ENCODE data around the gene BDNF. TPM values are rescaled to one million over a fixed set of nuclear protein-coding genes. Genes with fewer than 3 reads are reported as not detected.
A peak's percentile ranks its signal among the peaks of the same experiment; 100 is the strongest.

Gene BDNF
- total RNA-seq (not detected in 2 replicates), polyA plus RNA-seq (not detected in 2 replicates), polyA minus RNA-seq (not detected in 2 replicates)
- total RNA-seq (2013): 0.05 TPM

- no peak for ATAC-seq (ENCODE audit: low read depth)
- DNase-seq: peak; percentile 26
- Histone ChIP-seq H3K9ac (ENCODE audit: low read length) (peak within 1 kb of the TSS; percentile 48), H3K36me3 (replicated peaks in 1 of 2; ENCODE audit: control extremely low read depth in 1 of 2, control insufficient read depth in 1 of 2, extremely low read depth in 1 of 2, insufficient read depth in 2 of 2, low read length in 1 of 2) (no peaks in the 10 kb centered on the region), H3K4me1 (ENCODE audit: control insufficient read depth in 2 of 2, insufficient read depth in 2 of 2, low read length in 2 of 2) (peaks cover 30% of the 10 kb centered on the region in 2 donors), H4K20me1 (ENCODE audit: control insufficient read depth, insufficient read depth, low read length, poor library complexity, severe bottlenecking) (no peaks in the 10 kb centered on the region), H3K4me3 (ENCODE audit: control extremely low read depth in 1 of 5, extremely low read depth in 1 of 5, insufficient read depth in 1 of 5, low read depth in 2 of 5, low read length in 4 of 5) (peak within 1 kb of the TSS in 4 of 5 experiments; percentile 12 to 46 (median 34)), H3K79me2 (ENCODE audit: control insufficient read depth, insufficient read depth, low read length) (no peaks in the 10 kb centered on the region), H3K27me3 (replicated peaks in 1 of 4; ENCODE audit: control extremely low read depth in 1 of 4, control insufficient read depth in 3 of 4, insufficient read depth in 4 of 4, low read length in 3 of 4) (peaks cover 1 to 58% (median 48%) of the 10 kb centered on the region in 4 experiments), H3K27ac (ENCODE audit: low read length in 2 of 2) (no peak within 1 kb of the TSS), H3K9me3 (ENCODE audit: control extremely low read depth in 1 of 3, control insufficient read depth in 2 of 3, insufficient read depth in 1 of 3, low read length in 2 of 3) (peaks cover 0 to 3% (median 2%) of the 10 kb centered on the region in 3 donors), H3K4me2 (replicated peaks; ENCODE audit: low read depth, low read length, poor library complexity, severe bottlenecking) (peak within 1 kb of the TSS; percentile 67), H2AFZ (ENCODE audit: insufficient read depth, low read depth, low read length, poor library complexity, severe bottlenecking) (peak within 1 kb of the TSS; percentile 46)
- POLR2A ChIA-PET: no interaction called here
- H3K27me3 Mint-ChIP-seq: peaks cover 67% of the 10 kb centered on the region
- intact Hi-C loops (cut with micrococcal nuclease): no loop called here
- TF ChIP-seq EZH2 (IDR thresholded peaks at IDR 0.05; ENCODE audit: borderline replicate concordance, insufficient read depth, low read depth, low read length, poor library complexity, severe bottlenecking): no peak
- TF ChIP-seq CTCF (IDR thresholded peaks at IDR 0.05): no peak
- peaks cover 29% of the 10 kb centered on the region for H3K4me1 Mint-ChIP-seq
- H3K4me3 Mint-ChIP-seq: peak within 1 kb of the TSS; percentile 90
- 2% methylated on average over 64 of the region's 92 CpGs for WGBS (ENCODE audit: insufficient coverage)
- H3K27ac Mint-ChIP-seq: no peak within 1 kb of the TSS
- CTCF ChIA-PET: interaction anchor here (1.8 to 3.4 kb wide), 3 partner anchors 15 to 974 kb away, joined by 4 to 31 read pairs (median 7); no protein-coding TSS in a partner anchor
- H3K9me3 Mint-ChIP-seq (ENCODE audit: insufficient read depth): no peaks in the 10 kb centered on the region
Measured at GRCh38 chr11:27700351-27701301, at the start of gene BDNF. Gene BDNF, minus strand, starts transcription at chr11:27700455. Its CDS starts 41,891 bp downstream, at chr11:27658564.

All from B cell (primary cell).